ENCODE data around the gene OR2C1. TPM values are rescaled to one million over a fixed set of nuclear protein-coding genes. Genes with fewer than 3 reads are reported as not detected.

OR2C1 gene
- polyA plus RNA-seq, 3 donors, result 0.67 to 0.85 (median 0.72) TPM

DNA sequence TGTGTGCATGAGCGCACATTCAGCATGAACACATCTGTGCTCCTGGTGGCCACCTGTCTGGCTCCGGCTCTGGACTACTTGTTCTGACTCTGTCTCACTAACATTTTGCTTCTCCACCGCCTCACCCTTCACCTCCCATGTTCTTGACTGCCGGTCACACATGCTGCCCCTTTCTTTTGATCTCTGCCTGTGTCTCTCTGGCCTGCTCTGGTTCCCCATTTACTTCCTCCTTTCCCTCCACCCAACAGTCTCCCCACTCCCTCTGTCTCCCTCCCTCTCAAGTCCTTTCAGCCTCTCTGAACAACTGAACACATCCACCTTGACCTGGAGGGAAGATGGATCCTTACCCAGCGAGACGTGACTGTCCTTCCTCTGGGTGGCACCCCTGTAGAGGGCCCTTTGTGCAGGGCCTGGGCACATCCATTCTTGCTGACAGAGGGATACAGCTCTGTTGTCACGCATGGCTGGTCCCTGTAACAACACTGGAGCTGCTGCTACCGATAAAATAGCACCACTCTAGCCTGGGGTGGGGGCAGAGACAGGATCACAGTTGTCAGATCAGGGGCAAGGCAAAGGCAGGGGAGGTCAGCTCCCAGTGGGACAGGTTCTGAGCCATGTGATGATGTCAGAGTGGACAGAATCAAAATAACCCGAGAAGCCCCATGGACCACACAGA lies 34.1 kb downstream of the OR2C1 start:
- no peak for DNase-seq (ENCODE audit: low read depth in 3 of 3, low spot score in 2 of 3)

DNA sequence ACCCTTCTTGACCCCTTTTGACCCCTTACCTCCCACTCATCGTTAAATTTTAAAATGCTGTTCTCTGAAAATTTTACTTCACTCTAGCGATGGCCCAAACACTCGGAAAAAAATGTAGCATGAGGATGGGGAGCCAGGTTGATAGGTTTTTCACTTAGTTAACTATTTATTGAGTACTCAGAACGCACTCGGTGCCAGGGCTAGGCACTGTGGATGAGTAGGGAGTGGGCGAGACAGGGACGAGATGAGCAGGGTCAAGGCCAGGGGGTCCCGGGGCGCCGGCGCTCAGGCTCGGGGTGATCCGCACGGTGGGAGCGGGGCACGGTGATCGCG lies 44.7 kb downstream of the OR2C1 start:
- no peak for DNase-seq (ENCODE audit: low read depth in 3 of 3, low spot score in 2 of 3)

DNA sequence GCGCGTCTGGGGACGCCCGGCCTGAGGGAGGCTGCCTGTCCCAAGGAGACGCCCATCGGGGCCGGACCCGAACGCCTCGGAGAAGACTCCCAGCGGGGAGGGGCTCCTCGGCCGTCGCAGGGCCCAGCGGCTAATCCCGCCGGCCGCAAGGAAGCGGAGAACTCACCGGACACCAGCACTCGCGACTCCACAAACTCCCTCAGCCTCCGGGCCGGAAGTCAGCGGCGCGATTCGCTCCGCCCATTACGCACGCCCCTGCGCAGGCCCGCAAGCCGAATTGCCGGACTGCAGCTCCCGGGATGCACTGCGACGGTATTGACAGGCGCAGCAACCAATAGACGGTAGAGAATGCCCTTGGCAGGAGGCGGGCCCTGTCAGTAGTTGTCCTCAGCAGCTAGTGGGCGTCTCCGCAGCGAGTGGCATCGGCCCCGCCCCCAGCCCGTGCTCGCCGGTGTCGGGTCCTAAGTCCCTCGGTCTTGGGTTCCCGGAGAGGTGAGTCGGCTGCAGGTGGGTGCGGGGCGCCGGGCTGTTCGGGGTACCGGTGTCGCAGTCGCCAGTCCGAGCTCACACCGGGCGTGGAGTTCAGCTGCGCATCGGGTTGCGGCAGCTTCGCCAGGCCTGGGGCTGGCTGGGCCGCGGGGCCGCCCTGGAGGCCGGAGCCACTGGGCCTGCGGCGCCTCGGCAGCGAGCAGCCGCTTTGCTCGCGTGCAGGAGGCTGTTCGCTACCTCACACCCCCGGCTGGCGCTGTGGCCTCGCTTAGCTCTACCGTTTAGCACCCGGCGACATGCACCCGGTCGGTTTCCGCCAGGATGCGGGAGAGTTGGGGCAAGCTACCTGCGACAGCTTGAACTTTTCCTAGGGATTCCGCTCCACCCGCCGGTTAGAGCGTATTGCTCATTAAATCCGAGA lies 45.3 kb downstream of the OR2C1 start, which contains the start of the genes ZNF174 and ZSCAN32:
TSS of gene ZNF174 (plus strand) at position 437 of the 910 bp plus-strand sequence. CDS start 790 bp downstream, outside the sequence.
TSS of gene ZSCAN32 (minus strand) at position 226 of the 910 bp plus-strand sequence. CDS start 3,447 bp downstream, outside the sequence.
- peak; percentile 96 to 97 (median 97) for DNase-seq (ENCODE audit: low read depth in 3 of 3, low spot score in 2 of 3)

DNA sequence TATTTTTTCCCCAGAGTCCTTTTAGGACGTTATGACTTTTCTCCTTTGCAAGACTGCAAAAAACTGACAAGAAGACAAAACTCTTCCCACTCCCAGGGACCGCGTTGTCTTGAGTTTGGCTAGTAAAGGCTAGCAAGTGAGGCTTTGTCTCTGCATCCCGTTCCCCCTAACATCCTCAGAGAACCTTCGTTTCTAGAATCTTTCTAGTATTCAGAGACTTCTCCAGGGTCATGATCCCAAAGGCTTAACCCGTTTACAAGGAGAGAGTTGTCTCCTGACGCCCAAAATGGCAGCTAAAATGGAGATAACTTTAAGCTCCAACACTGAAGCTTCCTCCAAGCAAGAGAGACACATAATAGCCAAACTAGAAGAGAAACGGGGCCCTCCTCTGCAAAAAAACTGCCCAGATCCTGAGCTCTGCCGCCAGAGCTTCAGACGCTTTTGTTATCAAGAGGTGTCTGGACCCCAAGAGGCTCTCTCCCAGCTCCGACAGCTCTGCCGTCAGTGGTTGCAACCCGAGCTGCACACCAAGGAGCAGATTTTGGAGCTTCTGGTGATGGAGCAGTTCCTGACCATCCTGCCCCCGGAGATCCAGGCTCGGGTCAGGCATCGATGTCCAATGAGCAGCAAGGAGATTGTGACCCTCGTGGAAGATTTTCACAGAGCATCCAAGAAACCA lies 46.2 kb downstream of the OR2C1 start:
- no peak for DNase-seq (ENCODE audit: low read depth in 3 of 3, low spot score in 2 of 3)

Other genes starting within 250 kb of the OR2C1 start
- 10 to 100 TPM; 12.7 to 14.6 (median 13.8) TPM for gene ZNF205, start 243.3 kb upstream of the OR2C1 start, polyA plus RNA-seq (ENCODE audit: insufficient read length in 3 of 3)
- 1 to 10 TPM; 8.0 to 9.3 (median 9.3) TPM for gene ZNF213, start 220.9 kb upstream of the OR2C1 start, polyA plus RNA-seq (ENCODE audit: insufficient read length in 3 of 3)
- not detected for gene OR1F1, start 167.7 kb upstream of the OR2C1 start, polyA plus RNA-seq (ENCODE audit: insufficient read length in 3 of 3)
- gene ZNF200, start 120.7 kb upstream of the OR2C1 start, polyA plus RNA-seq (ENCODE audit: insufficient read length in 3 of 3), result 10 to 100 TPM; 14.6 to 18.0 (median 15.4) TPM
- gene MEFV, start 99.3 kb upstream of the OR2C1 start, polyA plus RNA-seq (ENCODE audit: insufficient read length in 3 of 3), result under 1 TPM; 0.11 to 0.18 (median 0.17) TPM
- gene ZNF263, start 72.4 kb upstream of the OR2C1 start, polyA plus RNA-seq (ENCODE audit: insufficient read length in 3 of 3), result 10 to 100 TPM; 49.0 to 56.4 (median 49.9) TPM
- 10 to 100 TPM in 2 of 3 donors, 1 to 10 TPM in 1; 9.6 to 12.7 (median 11.4) TPM for gene TIGD7, start 50.5 kb upstream of the OR2C1 start, polyA plus RNA-seq (ENCODE audit: insufficient read length in 3 of 3)
- 10 to 100 TPM; 46.5 to 50.5 (median 48.9) TPM for gene ZNF75A, start 50.4 kb upstream of the OR2C1 start, polyA plus RNA-seq (ENCODE audit: insufficient read length in 3 of 3)
- 10 to 100 TPM; 17.0 to 22.7 (median 18.7) TPM for gene ZSCAN32, start 45.1 kb downstream of the OR2C1 start, polyA plus RNA-seq (ENCODE audit: insufficient read length in 3 of 3)
- 10 to 100 TPM; 15.1 to 16.6 (median 15.1) TPM for gene ZNF174, start 45.3 kb downstream of the OR2C1 start, polyA plus RNA-seq (ENCODE audit: insufficient read length in 3 of 3)
- gene ZNF597, start 87.6 kb downstream of the OR2C1 start, polyA plus RNA-seq (ENCODE audit: insufficient read length in 3 of 3), result 1 to 10 TPM; 3.9 to 4.1 (median 4.0) TPM
- 10 to 100 TPM; 68.5 to 72.4 (median 70.9) TPM for gene NAA60, start 87.8 kb downstream of the OR2C1 start, polyA plus RNA-seq (ENCODE audit: insufficient read length in 3 of 3)
- not detected for gene C16orf90, start 139.6 kb downstream of the OR2C1 start, polyA plus RNA-seq (ENCODE audit: insufficient read length in 3 of 3)
- gene CLUAP1, start 145.1 kb downstream of the OR2C1 start, polyA plus RNA-seq (ENCODE audit: insufficient read length in 3 of 3), result 10 to 100 TPM; 64.4 to 69.0 (median 68.5) TPM
- gene NLRC3, start 221.5 kb downstream of the OR2C1 start, polyA plus RNA-seq (ENCODE audit: insufficient read length in 3 of 3), result 1 to 10 TPM; 1.6 to 1.7 (median 1.6) TPM